ENCODE measurements around the gene DXO. TPM values are rescaled to one million over a fixed set of nuclear protein-coding genes. Genes with fewer than 3 reads are reported as not detected.

DXO gene
- total RNA-seq, 4 donors from 2014 or later, result 11.1 to 17.5 (median 12.4) TPM

DNA sequence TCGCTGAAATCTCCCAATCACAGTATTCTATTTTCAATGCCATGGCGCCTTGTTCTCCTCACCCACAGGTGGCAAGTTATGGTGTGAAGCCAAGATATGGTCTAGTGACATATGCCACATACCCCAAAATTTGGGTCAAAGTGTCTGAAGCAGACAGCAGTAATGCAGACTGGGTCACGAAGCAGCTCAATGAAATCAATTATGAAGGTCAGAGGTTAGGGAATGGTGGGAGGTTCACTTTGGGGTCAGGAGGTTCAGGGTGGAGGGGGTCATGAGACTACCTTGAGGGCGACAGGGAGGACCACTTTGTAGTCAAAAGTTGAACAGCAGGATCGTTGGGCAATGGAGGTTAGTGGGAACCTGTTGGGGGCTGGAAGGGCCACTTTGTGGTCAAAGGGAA lies 23.6 kb downstream of the DXO start:
- TF ChIP-seq, protein P1, sequence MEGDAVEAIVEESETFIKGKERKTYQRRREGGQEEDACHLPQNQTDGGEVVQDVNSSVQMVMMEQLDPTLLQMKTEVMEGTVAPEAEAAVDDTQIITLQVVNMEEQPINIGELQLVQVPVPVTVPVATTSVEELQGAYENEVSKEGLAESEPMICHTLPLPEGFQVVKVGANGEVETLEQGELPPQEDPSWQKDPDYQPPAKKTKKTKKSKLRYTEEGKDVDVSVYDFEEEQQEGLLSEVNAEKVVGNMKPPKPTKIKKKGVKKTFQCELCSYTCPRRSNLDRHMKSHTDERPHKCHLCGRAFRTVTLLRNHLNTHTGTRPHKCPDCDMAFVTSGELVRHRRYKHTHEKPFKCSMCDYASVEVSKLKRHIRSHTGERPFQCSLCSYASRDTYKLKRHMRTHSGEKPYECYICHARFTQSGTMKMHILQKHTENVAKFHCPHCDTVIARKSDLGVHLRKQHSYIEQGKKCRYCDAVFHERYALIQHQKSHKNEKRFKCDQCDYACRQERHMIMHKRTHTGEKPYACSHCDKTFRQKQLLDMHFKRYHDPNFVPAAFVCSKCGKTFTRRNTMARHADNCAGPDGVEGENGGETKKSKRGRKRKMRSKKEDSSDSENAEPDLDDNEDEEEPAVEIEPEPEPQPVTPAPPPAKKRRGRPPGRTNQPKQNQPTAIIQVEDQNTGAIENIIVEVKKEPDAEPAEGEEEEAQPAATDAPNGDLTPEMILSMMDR (IDR thresholded peaks at IDR 0.05; ENCODE audit: low read depth), result no peak

DNA sequence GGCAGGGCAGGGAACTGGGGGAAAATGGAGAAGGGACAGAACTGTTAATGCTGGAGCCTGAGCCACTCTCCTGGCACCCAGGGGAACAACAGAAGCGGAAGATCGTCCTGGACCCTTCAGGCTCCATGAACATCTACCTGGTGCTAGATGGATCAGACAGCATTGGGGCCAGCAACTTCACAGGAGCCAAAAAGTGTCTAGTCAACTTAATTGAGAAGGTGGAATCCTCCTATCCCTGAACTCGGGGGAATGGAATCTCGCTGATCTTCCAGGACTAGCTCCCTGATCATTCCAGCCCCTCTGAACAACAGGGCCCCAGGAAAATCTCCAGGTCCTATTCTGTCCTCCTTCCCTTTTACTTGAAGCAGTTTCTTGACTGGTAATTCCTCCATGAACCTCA lies 24.1 kb downstream of the DXO start:
- TF ChIP-seq, protein P1 (IDR thresholded peaks at IDR 0.05; ENCODE audit: low read depth), result no peak

DNA sequence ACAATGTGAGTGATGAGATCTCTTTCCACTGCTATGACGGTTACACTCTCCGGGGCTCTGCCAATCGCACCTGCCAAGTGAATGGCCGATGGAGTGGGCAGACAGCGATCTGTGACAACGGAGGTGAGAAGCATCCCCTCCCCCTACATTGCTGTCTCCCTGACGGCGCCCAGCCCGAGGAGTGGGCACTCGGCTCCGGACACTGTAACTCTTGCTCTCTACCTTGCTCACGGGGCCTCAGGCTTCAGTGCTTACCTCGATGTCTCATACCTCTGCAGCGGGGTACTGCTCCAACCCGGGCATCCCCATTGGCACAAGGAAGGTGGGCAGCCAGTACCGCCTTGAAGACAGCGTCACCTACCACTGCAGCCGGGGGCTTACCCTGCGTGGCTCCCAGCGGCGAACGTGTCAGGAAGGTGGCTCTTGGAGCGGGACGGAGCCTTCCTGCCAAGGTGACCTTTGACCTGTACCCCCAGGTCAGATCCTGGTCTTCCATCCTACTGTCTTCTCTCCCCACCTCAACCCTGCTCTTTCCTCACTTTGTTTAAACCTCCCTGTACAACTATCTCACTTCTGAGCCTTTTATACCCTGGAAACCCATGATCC lies 24.8 kb downstream of the DXO start:
- TF ChIP-seq, protein P1 (IDR thresholded peaks at IDR 0.05; ENCODE audit: low read depth), result no peak

DNA sequence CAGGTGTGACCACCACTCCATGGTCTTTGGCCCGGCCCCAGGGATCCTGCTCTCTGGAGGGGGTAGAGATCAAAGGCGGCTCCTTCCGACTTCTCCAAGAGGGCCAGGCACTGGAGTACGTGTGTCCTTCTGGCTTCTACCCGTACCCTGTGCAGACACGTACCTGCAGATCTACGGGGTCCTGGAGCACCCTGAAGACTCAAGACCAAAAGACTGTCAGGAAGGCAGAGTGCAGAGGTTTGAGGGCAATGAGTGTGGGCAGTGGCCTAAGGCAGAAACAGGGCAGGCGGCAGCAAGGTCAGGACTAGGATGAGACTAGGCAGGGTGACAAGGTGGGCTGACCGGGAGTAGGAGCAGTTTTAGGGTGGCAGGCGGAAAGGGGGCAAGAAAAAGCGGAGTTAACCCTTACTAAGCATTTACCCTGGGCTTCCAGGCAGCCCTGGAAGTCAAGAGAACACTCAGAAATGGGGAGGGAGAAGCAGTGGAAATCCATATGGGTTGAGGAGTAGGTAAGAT lies 25.5 kb downstream of the DXO start:
- TF ChIP-seq, protein P1 (IDR thresholded peaks at IDR 0.05; ENCODE audit: low read depth), result no peak

DNA sequence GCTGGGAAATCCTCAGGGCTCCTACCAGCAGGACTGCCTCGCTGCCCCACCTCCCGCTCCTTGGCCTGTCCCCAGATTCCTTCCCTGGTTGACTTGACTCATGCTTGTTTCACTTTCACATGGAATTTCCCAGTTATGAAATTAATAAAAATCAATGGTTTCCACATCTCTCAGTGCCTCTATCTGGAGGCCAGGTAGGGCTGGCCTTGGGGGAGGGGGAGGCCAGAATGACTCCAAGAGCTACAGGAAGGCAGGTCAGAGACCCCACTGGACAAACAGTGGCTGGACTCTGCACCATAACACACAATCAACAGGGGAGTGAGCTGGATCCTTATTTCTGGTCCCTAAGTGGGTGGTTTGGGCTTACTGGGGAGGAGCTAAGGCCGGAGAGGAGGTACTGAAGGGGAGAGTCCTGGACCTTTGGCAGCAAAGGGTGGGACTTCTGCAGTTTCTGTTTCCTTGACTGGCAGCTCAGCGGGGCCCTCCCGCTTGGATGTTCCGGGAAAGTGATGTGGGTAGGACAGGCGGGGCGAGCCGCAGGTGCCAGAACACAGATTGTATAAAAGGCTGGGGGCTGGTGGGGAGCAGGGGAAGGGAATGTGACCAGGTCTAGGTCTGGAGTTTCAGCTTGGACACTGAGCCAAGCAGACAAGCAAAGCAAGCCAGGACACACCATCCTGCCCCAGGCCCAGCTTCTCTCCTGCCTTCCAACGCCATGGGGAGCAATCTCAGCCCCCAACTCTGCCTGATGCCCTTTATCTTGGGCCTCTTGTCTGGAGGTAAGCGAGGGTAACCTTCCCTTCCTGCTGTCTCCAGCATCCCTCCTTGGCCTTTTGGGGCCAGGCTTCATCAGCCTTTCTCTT lies 26.2 kb downstream of the DXO start, which contains the start of gene CFB:
Gene CFB (plus strand): TSS at position 589 of the 863 bp plus-strand sequence. CDS start 127 bp downstream, at position 716.
- TF ChIP-seq, protein P1 (IDR thresholded peaks at IDR 0.05; ENCODE audit: low read depth), result no peak

DNA sequence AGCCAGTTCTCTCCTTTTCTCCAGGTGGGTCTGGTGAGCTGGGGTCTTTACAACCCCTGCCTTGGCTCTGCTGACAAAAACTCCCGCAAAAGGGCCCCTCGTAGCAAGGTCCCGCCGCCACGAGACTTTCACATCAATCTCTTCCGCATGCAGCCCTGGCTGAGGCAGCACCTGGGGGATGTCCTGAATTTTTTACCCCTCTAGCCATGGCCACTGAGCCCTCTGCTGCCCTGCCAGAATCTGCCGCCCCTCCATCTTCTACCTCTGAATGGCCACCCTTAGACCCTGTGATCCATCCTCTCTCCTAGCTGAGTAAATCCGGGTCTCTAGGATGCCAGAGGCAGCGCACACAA lies 26.8 kb downstream of the DXO start:
- TF ChIP-seq, protein P1 (IDR thresholded peaks at IDR 0.05; ENCODE audit: low read depth), result no peak

DNA sequence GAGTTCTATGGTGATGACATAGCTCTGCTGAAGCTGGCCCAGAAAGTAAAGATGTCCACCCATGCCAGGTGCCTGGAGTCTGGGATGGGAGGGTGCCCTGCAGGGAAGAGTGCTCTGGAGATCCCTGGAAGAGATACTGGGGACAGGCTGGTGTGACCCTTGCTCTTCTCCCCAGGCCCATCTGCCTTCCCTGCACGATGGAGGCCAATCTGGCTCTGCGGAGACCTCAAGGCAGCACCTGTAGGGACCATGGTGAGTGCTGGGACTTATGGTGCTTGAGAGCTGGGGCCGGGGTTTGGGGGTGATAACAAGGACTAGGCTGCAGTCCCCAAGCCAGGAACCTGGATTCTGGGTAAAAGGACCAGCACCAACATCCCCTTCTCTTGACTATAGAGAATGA lies 28.2 kb downstream of the DXO start:
- TF ChIP-seq, protein P1 (IDR thresholded peaks at IDR 0.05; ENCODE audit: low read depth), result no peak

Data from subcutaneous adipose tissue (tissue), 4 donors.